Activated naive CD8-positive, alpha-beta T cell treated with anti-CD3 and anti-CD28 coated beads, Interleukin-2, amount 50 U/mL, for 24 hours (primary cell): ENCODE results near the gene BTNL3.
"Not testable (repeated sequence)": the region's sequence is repeated elsewhere in the genome, so short reads cannot be mapped to it uniquely, and the experiment has no call there.

Experiments used
- ATAC-seq: fragments of 150-1000 bp; cut with Tn5 transposase; one replicate; pipeline ENCODE4 v1.10.0; 2021
- DNase-seq: peaks from one replicate; pipeline ENCODE4 v3.0.0; 2021
- H3K27ac Mint-ChIP-seq: one replicate; pipeline ENCODE4 v1.8.0; 2021; ENCODE audit warnings: mild to moderate bottlenecking, mixed read lengths
- H3K27me3 Mint-ChIP-seq: one replicate; pipeline ENCODE4 v1.8.0; 2021; ENCODE audit warnings: mixed read lengths
- H3K36me3 Mint-ChIP-seq: one replicate; pipeline ENCODE4 v1.8.0; 2021; ENCODE audit warnings: low read depth, mixed read lengths
- H3K4me1 Mint-ChIP-seq: one replicate; pipeline ENCODE4 v1.8.0; 2021; ENCODE audit warnings: mixed read lengths
- H3K4me3 Mint-ChIP-seq: one replicate; pipeline ENCODE4 v1.8.0; 2021; ENCODE audit warnings: mild to moderate bottlenecking, moderate library complexity, mixed read lengths
- H3K9me3 Mint-ChIP-seq: one replicate; pipeline ENCODE4 v1.8.0; 2021; ENCODE audit warnings: mixed read lengths

The BTNL3 gene

GRCh38 chr5:180990882-180991242 is 2.2 kb downstream of the BTNL3 start:
- ATAC-seq = no peak
- H3K9me3 Mint-ChIP-seq = peaks cover 5% of the 10 kb centered on the region

GRCh38 chr5:181001947-181002346 is 13.3 kb downstream of the BTNL3 start:
- H3K9me3 Mint-ChIP-seq = no peaks in the 10 kb centered on the region
- no peak for DNase-seq
- no peak for ATAC-seq
- no peaks in the 10 kb centered on the region for H3K4me1 Mint-ChIP-seq
- H3K27ac Mint-ChIP-seq = no peak overlapping the region
- no peak overlapping the region for H3K4me3 Mint-ChIP-seq
- peaks cover 18% of the 10 kb centered on the region for H3K27me3 Mint-ChIP-seq
- H3K36me3 Mint-ChIP-seq = no peaks in the 10 kb centered on the region

More at GRCh38 chr5:180990882-180991242, 2.2 kb downstream of the BTNL3 start:
- H3K4me1 Mint-ChIP-seq = no peaks in the 10 kb centered on the region
- peaks cover 16% of the 10 kb centered on the region for H3K27me3 Mint-ChIP-seq
- H3K4me3 Mint-ChIP-seq = no peak overlapping the region
- H3K36me3 Mint-ChIP-seq = no peaks in the 10 kb centered on the region
- DNase-seq = no peak
- no peak overlapping the region for H3K27ac Mint-ChIP-seq

- Mint-ChIP-seq H3K4me3 (no peak overlapping the region), H3K36me3 (no peaks in the 10 kb centered on the region), H3K27ac (no peak overlapping the region), H3K9me3 (no peaks in the 10 kb centered on the region), H3K4me1 (no peaks in the 10 kb centered on the region), H3K27me3 (peaks cover 7% of the 10 kb centered on the region)
- ATAC-seq (no peak), DNase-seq (no peak)
Measured at GRCh38 chr5:181005791-181006190, 17.1 kb downstream of the BTNL3 start.

GRCh38 chr5:181008136-181008535 is 19.5 kb downstream of the BTNL3 start:
- no peak overlapping the region for H3K4me3 Mint-ChIP-seq
- no peaks in the 10 kb centered on the region for H3K9me3 Mint-ChIP-seq
- no peaks in the 10 kb centered on the region for H3K4me1 Mint-ChIP-seq
- H3K36me3 Mint-ChIP-seq = no peaks in the 10 kb centered on the region
- ATAC-seq (no peak), DNase-seq (no peak)
- peaks cover 10% of the 10 kb centered on the region for H3K27me3 Mint-ChIP-seq
- H3K27ac Mint-ChIP-seq = no peak overlapping the region

- ATAC-seq, H3K27me3 Mint-ChIP-seq, H3K4me3 Mint-ChIP-seq, DNase-seq, H3K27ac Mint-ChIP-seq, H3K36me3 Mint-ChIP-seq, H3K4me1 Mint-ChIP-seq, H3K9me3 Mint-ChIP-seq: not testable (repeated sequence)
Measured at GRCh38 chr5:181010018-181010417, 21.4 kb downstream of the BTNL3 start.

GRCh38 chr5:181014654-181015053 is 26.0 kb downstream of the BTNL3 start:
- H3K27ac Mint-ChIP-seq, H3K9me3 Mint-ChIP-seq, H3K27me3 Mint-ChIP-seq, H3K36me3 Mint-ChIP-seq, H3K4me1 Mint-ChIP-seq, ATAC-seq, H3K4me3 Mint-ChIP-seq, DNase-seq: not testable (repeated sequence)

GRCh38 chr5:181017448-181017847 is 28.8 kb downstream of the BTNL3 start:
- DNase-seq, H3K36me3 Mint-ChIP-seq, H3K27ac Mint-ChIP-seq, H3K27me3 Mint-ChIP-seq, ATAC-seq, H3K4me1 Mint-ChIP-seq, H3K4me3 Mint-ChIP-seq: not testable (repeated sequence)
- peaks cover 17% of the 10 kb centered on the region for H3K9me3 Mint-ChIP-seq

- DNase-seq (no peak), ATAC-seq (no peak)
- H3K27me3 Mint-ChIP-seq = peaks cover 9% of the 10 kb centered on the region
- no peaks in the 10 kb centered on the region for H3K4me1 Mint-ChIP-seq
- peaks cover 17% of the 10 kb centered on the region for H3K9me3 Mint-ChIP-seq
- H3K4me3 Mint-ChIP-seq = no peak overlapping the region
- no peak overlapping the region for H3K27ac Mint-ChIP-seq
- H3K36me3 Mint-ChIP-seq = no peaks in the 10 kb centered on the region
Measured at GRCh38 chr5:181020688-181021087, 32.0 kb downstream of the BTNL3 start.

- no peak for ATAC-seq
- DNase-seq = no peak
- H3K27me3 Mint-ChIP-seq = peaks cover 17% of the 10 kb centered on the region
- H3K9me3 Mint-ChIP-seq = peaks cover 17% of the 10 kb centered on the region
- no peak overlapping the region for H3K4me3 Mint-ChIP-seq
- H3K4me1 Mint-ChIP-seq = no peaks in the 10 kb centered on the region
- no peaks in the 10 kb centered on the region for H3K36me3 Mint-ChIP-seq
- H3K27ac Mint-ChIP-seq = no peak overlapping the region
Measured at GRCh38 chr5:181024245-181025064, 35.8 kb downstream of the BTNL3 start.

GRCh38 chr5:181027452-181028031 is 38.9 kb downstream of the BTNL3 start:
- ATAC-seq = no peak
- H3K4me1 Mint-ChIP-seq = no peaks in the 10 kb centered on the region

GRCh38 chr5:181028032-181028819 is 39.6 kb downstream of the BTNL3 start:
- no peak overlapping the region for H3K27ac Mint-ChIP-seq
- no peak for ATAC-seq

More at GRCh38 chr5:181027452-181028031, 38.9 kb downstream of the BTNL3 start:
- no peak overlapping the region for H3K4me3 Mint-ChIP-seq
- no peaks in the 10 kb centered on the region for H3K36me3 Mint-ChIP-seq
- no peak overlapping the region for H3K27ac Mint-ChIP-seq
- peaks cover 4% of the 10 kb centered on the region for H3K9me3 Mint-ChIP-seq
- DNase-seq = no peak
- peaks cover 21% of the 10 kb centered on the region for H3K27me3 Mint-ChIP-seq

GRCh38 chr5:181031716-181032115 is 43.1 kb downstream of the BTNL3 start:
- ATAC-seq = no peak
- Mint-ChIP-seq H3K27me3 (peaks cover 13% of the 10 kb centered on the region), H3K36me3 (no peaks in the 10 kb centered on the region)

More at GRCh38 chr5:181028032-181028819, 39.6 kb downstream of the BTNL3 start:
- peaks cover 21% of the 10 kb centered on the region for H3K27me3 Mint-ChIP-seq
- no peak for DNase-seq
- H3K36me3 Mint-ChIP-seq = no peaks in the 10 kb centered on the region
- H3K4me1 Mint-ChIP-seq = no peaks in the 10 kb centered on the region
- H3K4me3 Mint-ChIP-seq = no peak overlapping the region
- peaks cover 4% of the 10 kb centered on the region for H3K9me3 Mint-ChIP-seq

GRCh38 chr5:181035991-181036815 is 47.6 kb downstream of the BTNL3 start:
- Mint-ChIP-seq H3K9me3 (peaks cover 4% of the 10 kb centered on the region), H3K36me3 (no peaks in the 10 kb centered on the region), H3K4me1 (no peaks in the 10 kb centered on the region), H3K27ac (no peak overlapping the region), H3K4me3 (no peak overlapping the region), H3K27me3 (peaks cover 10% of the 10 kb centered on the region)
- DNase-seq (no peak), ATAC-seq (no peak)

More at GRCh38 chr5:181031716-181032115, 43.1 kb downstream of the BTNL3 start:
- DNase-seq = no peak
- no peak overlapping the region for H3K4me3 Mint-ChIP-seq
- H3K4me1 Mint-ChIP-seq = no peaks in the 10 kb centered on the region
- no peak overlapping the region for H3K27ac Mint-ChIP-seq
- H3K9me3 Mint-ChIP-seq = peaks cover 4% of the 10 kb centered on the region

GRCh38 chr5:181036816-181037364 is 48.2 kb downstream of the BTNL3 start:
- DNase-seq = no peak
- H3K27me3 Mint-ChIP-seq = peaks cover 11% of the 10 kb centered on the region
- H3K9me3 Mint-ChIP-seq = peaks cover 2% of the 10 kb centered on the region
- ATAC-seq = no peak
- H3K4me3 Mint-ChIP-seq = no peak overlapping the region
- H3K36me3 Mint-ChIP-seq = no peaks in the 10 kb centered on the region
- H3K4me1 Mint-ChIP-seq = no peaks in the 10 kb centered on the region
- no peak overlapping the region for H3K27ac Mint-ChIP-seq
